Measurements from ENCODE around the gene CORO2B. TPM values are rescaled to one million over a fixed set of nuclear protein-coding genes. Genes with fewer than 3 reads are reported as not detected.

CORO2B gene
- total RNA-seq, 1 donor from 2014 or later: 1.0 TPM

DNA sequence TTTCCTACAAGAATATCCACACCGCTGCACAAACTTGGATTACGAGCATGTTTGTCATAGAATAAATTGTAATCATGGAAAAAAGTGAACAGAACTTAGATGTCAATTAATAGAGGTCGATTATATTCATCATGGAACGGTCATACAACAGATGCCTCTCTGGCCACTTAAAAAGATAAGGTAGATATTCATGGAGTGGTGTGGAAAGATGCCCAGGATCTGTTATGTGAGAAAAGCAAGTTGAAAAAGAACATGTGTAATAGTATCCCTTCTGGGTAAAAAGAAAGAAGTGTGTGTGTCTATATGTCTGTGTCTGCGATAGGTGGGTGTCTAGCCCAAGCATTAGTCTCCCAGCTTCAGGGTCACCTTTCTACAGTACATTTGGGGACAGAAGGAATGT is 128.6 kb downstream of the CORO2B start:
- no peak overlapping the region for H3K27ac Mint-ChIP-seq
- H3K4me1 ChIP-seq: peaks cover 7% of the 10 kb centered on the region
- H3K9ac ChIP-seq: no peak overlapping the region
- H2AFZ ChIP-seq (replicated peaks): no peak overlapping the region
- peaks cover 7% of the 10 kb centered on the region for H3K36me3 Mint-ChIP-seq
- no peaks in the 10 kb centered on the region for H3K27me3 ChIP-seq
- DNase-seq (ENCODE audit: low spot score): no peak
- H3K4me3 ChIP-seq: no peak overlapping the region
- no peaks in the 10 kb centered on the region for H3K9me3 Mint-ChIP-seq
- peaks cover 3% of the 10 kb centered on the region for H3K27me3 Mint-ChIP-seq (ENCODE audit: insufficient read depth, low read depth)
- no peak overlapping the region for H3K4me3 Mint-ChIP-seq
- no peak overlapping the region for H3K27ac ChIP-seq
- peaks cover 8% of the 10 kb centered on the region for H3F3A ChIP-seq (ENCODE audit: low read depth)
- TF ChIP-seq EZH2phosphoT487 (IDR thresholded peaks at IDR 0.05) (no peak), EZH2 (IDR thresholded peaks at IDR 0.05) (no peak)
- TF ChIP-seq, protein P1, sequence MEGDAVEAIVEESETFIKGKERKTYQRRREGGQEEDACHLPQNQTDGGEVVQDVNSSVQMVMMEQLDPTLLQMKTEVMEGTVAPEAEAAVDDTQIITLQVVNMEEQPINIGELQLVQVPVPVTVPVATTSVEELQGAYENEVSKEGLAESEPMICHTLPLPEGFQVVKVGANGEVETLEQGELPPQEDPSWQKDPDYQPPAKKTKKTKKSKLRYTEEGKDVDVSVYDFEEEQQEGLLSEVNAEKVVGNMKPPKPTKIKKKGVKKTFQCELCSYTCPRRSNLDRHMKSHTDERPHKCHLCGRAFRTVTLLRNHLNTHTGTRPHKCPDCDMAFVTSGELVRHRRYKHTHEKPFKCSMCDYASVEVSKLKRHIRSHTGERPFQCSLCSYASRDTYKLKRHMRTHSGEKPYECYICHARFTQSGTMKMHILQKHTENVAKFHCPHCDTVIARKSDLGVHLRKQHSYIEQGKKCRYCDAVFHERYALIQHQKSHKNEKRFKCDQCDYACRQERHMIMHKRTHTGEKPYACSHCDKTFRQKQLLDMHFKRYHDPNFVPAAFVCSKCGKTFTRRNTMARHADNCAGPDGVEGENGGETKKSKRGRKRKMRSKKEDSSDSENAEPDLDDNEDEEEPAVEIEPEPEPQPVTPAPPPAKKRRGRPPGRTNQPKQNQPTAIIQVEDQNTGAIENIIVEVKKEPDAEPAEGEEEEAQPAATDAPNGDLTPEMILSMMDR (IDR thresholded peaks at IDR 0.05): no peak
- H3K9me3 ChIP-seq (ENCODE audit: low read depth): no peaks in the 10 kb centered on the region
- no peak overlapping the region for H3K4me2 ChIP-seq
- H4K20me1 ChIP-seq (ENCODE audit: low read depth): no peaks in the 10 kb centered on the region
- peaks cover 12% of the 10 kb centered on the region for H3K4me1 Mint-ChIP-seq
- no peaks in the 10 kb centered on the region for H3K79me2 ChIP-seq (ENCODE audit: low read depth)
- no peaks in the 10 kb centered on the region for H3K36me3 ChIP-seq

DNA sequence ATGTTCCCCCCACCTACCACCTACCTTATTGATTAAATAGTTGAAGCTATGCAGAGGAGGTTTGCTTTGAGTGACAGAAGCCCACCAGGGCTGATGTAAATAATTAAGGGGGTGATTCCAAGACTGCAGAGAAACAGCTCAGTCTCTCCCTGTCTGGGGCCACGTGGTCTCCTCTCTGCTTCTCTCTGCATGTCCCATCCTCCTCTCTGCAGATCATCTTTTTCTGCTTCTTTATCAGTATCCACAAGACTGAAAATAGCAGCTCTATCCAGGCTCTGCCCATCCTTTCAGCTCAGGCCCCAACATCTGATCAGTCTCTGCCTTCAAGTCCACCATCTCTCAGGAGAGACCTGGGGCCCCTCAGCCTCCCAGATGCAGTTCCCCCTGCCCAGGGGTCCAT is 131.1 kb downstream of the CORO2B start:
- Mint-ChIP-seq H3K27ac (no peak overlapping the region), H3K27me3 (ENCODE audit: insufficient read depth, low read depth) (peaks cover under 1% of the 10 kb centered on the region)
- H3K9me3 ChIP-seq (ENCODE audit: low read depth): no peaks in the 10 kb centered on the region

DNA sequence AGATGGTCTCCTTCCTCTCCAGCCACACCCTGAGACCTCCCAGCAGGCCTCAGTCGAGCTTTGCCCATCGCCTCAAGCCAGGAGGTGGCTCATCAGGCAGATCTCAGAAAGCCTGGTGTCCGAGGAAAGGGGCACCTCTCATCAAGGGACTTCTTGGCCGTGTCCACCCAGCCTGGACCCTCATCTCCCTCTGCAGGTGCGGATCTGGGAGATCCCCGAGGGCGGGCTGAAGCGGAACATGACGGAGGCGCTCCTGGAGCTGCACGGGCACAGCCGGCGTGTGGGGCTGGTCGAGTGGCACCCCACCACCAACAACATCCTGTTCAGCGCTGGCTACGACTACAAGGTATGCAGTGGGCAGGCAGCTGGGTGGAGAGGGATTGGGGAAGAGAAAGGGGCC is 131.7 kb downstream of the CORO2B start:
- TF ChIP-seq, protein P1 (IDR thresholded peaks at IDR 0.05): no peak
- TF ChIP-seq EZH2phosphoT487 (IDR thresholded peaks at IDR 0.05): no peak
- H3K27ac Mint-ChIP-seq: no peak overlapping the region
- no peaks in the 10 kb centered on the region for H3K27me3 Mint-ChIP-seq (ENCODE audit: insufficient read depth, low read depth)

More for the DNA sequence above, 131.1 kb downstream of the CORO2B start:
- Histone ChIP-seq H3K27me3 (no peaks in the 10 kb centered on the region), H3K79me2 (ENCODE audit: low read depth) (no peaks in the 10 kb centered on the region), H3K27ac (no peak overlapping the region), H3K4me3 (no peak overlapping the region), H3K9ac (no peak overlapping the region), H4K20me1 (ENCODE audit: low read depth) (no peaks in the 10 kb centered on the region), H3F3A (ENCODE audit: low read depth) (peaks cover 2% of the 10 kb centered on the region), H3K4me2 (no peak overlapping the region), H2AFZ (replicated peaks) (no peak overlapping the region), H3K4me1 (no peaks in the 10 kb centered on the region), H3K36me3 (no peaks in the 10 kb centered on the region)
- H3K36me3 Mint-ChIP-seq: peaks cover 10% of the 10 kb centered on the region
- TF ChIP-seq EZH2phosphoT487 (IDR thresholded peaks at IDR 0.05) (no peak), EZH2 (IDR thresholded peaks at IDR 0.05) (no peak)
- TF ChIP-seq, protein P1 (IDR thresholded peaks at IDR 0.05): no peak
- peaks cover 2% of the 10 kb centered on the region for H3K4me1 Mint-ChIP-seq
- DNase-seq (ENCODE audit: low spot score): no peak
- H3K9me3 Mint-ChIP-seq: no peaks in the 10 kb centered on the region
- no peak overlapping the region for H3K4me3 Mint-ChIP-seq

More for the DNA sequence above, 131.7 kb downstream of the CORO2B start:
- DNase-seq (ENCODE audit: low spot score): no peak
- no peaks in the 10 kb centered on the region for H3K4me1 ChIP-seq
- no peak overlapping the region for H3K4me2 ChIP-seq
- no peaks in the 10 kb centered on the region for H4K20me1 ChIP-seq (ENCODE audit: low read depth)
- H3K79me2 ChIP-seq (ENCODE audit: low read depth): no peaks in the 10 kb centered on the region
- H3K9ac ChIP-seq: no peak overlapping the region
- H3K4me1 Mint-ChIP-seq: no peaks in the 10 kb centered on the region
- no peaks in the 10 kb centered on the region for H3K27me3 ChIP-seq
- H3K4me3 Mint-ChIP-seq: no peak overlapping the region
- H3K36me3 ChIP-seq: no peaks in the 10 kb centered on the region
- H3F3A ChIP-seq (ENCODE audit: low read depth): no peaks in the 10 kb centered on the region
- no peaks in the 10 kb centered on the region for H3K9me3 Mint-ChIP-seq
- no peak overlapping the region for H2AFZ ChIP-seq (replicated peaks)
- H3K27ac ChIP-seq: no peak overlapping the region
- no peaks in the 10 kb centered on the region for H3K9me3 ChIP-seq (ENCODE audit: low read depth)
- H3K4me3 ChIP-seq: no peak overlapping the region
- H3K36me3 Mint-ChIP-seq: peaks cover 10% of the 10 kb centered on the region

Measured in neural progenitor cell (in vitro differentiated cells).